Gastroesophageal sphincter (tissue), 4 donors: Measurements from ENCODE around the gene ASB15. TPM values are rescaled to one million over a fixed set of nuclear protein-coding genes. Genes with fewer than 3 reads are reported as not detected.

Source experiments
- ATAC-seq: fragments of 150-250 bp; one replicate; pipeline ENCODE4 v1.9.1; 2016; ENCODE audit warnings: mild to moderate bottlenecking, moderate library complexity
- H3K27ac ChIP-seq, 4 donors: fragments of 200-600 bp; sonication (generic) in 3 of 4; 1 replicate in 3 of 4; 2 replicates in 1 of 4; pipeline ENCODE4 v1.5.1; 2016 to 2019
- H3K27me3 ChIP-seq: fragments of 200-600 bp; sonication (generic); one replicate; pipeline ENCODE4 v1.5.1; 2019
- H3K36me3 ChIP-seq, 2 donors: fragments of 200-600 bp; sonication (generic); one replicate each; pipeline ENCODE4 v1.5.1; 2019; ENCODE audit warnings: control low read depth in 1 of 2
- H3K4me1 ChIP-seq, 3 donors: fragments of 200-600 bp; sonication (generic); 1 replicate in 2 of 3; 2 replicates in 1 of 3; pipeline ENCODE4 v1.5.1; 2016 to 2019; ENCODE audit warnings: control low read depth in 2 of 3
- H3K4me3 ChIP-seq, 2 donors: fragments of 200-600 bp; sonication (generic); one replicate each; pipeline ENCODE4 v1.5.1; 2019; ENCODE audit warnings: mild to moderate bottlenecking in 1 of 2, moderate library complexity in 1 of 2
- H3K9me3 ChIP-seq, 3 donors: fragments of 200-600 bp; sonication (generic); one replicate each; pipeline ENCODE4 v1.5.1; 2017 to 2019; ENCODE audit warnings: control low read depth in 2 of 3
- CTCF ChIP-seq, 4 experiments: fragments of 200-600 bp in 2 of 4; fragments of 450-650 bp in 2 of 4; sonication (generic) in 1 of 4; IDR thresholded peaks; one replicate each; pipeline ENCODE4 v1.5.1; 2017 to 2019; ENCODE audit warnings: antibody characterized with exemption in 4 of 4, mild to moderate bottlenecking in 2 of 4, moderate library complexity in 2 of 4
- EP300 ChIP-seq: sonication (generic); formaldehyde crosslinking; IDR thresholded peaks from one replicate; pipeline ENCODE4 v1.6.1; 2017; ENCODE audit warnings: antibody characterized with exemption, mild to moderate bottlenecking
- POLR2A ChIP-seq, 2 donors: fragments of 450-650 bp; IDR thresholded peaks; one replicate each; pipeline ENCODE4 v1.6.1; 2017; ENCODE audit warnings: antibody characterized with exemption in 2 of 2, mild to moderate bottlenecking in 2 of 2, moderate library complexity in 1 of 2
- POLR2AphosphoS5 ChIP-seq: sonication (generic); formaldehyde crosslinking; IDR thresholded peaks from one replicate; pipeline ENCODE4 v1.6.1; 2017; ENCODE audit warnings: antibody characterized with exemption
- WGBS, 2 donors: methylation state at CpG; one replicate each; pipeline ENCODE4 v1.1.5; 2018; ENCODE audit warnings: low coverage in 1 of 2; 5-methylcytosine and 5-hydroxymethylcytosine counted together
- total RNA-seq, 4 donors: library from RNA; depleted of rRNA; stranded (reverse); fragments of >200 nt; gene quantifications; one replicate each; pipeline ENCODE4 v1.1.0, GENCODE V29; 2016

Gene ASB15
- total RNA-seq, 4 donors from 2014 or later, result not detected

GRCh38 chr7:123612024-123612423 lies 10.4 kb downstream of the ASB15 start:
- Histone ChIP-seq H3K9me3 (no peaks in the 10 kb centered on the region), H3K4me3 (no peak overlapping the region), H3K4me1 (no peaks in the 10 kb centered on the region), H3K27me3 (no peaks in the 10 kb centered on the region), H3K27ac (no peak overlapping the region), H3K36me3 (no peaks in the 10 kb centered on the region)
- TF ChIP-seq POLR2AphosphoS5 (no peak), POLR2A (IDR thresholded peaks at IDR 0.05) (no peak), CTCF (IDR thresholded peaks at IDR 0.05) (no peak), EP300 (no peak)
- ATAC-seq, result no peak

- H3K4me1 ChIP-seq, result no peaks in the 10 kb centered on the region
- H3K36me3 ChIP-seq, result no peaks in the 10 kb centered on the region
- WGBS, 2 donors, result 34 to 43% methylated on average over 2 of the region's 2 CpGs
- ATAC-seq, result no peak
- H3K4me3 ChIP-seq, result no peak overlapping the region
- no peak overlapping the region for H3K27ac ChIP-seq
- TF ChIP-seq POLR2A (IDR thresholded peaks at IDR 0.05) (no peak), CTCF (IDR thresholded peaks at IDR 0.05) (no peak), POLR2AphosphoS5 (no peak), EP300 (no peak)
- no peaks in the 10 kb centered on the region for H3K27me3 ChIP-seq
- H3K9me3 ChIP-seq, result no peaks in the 10 kb centered on the region
Measured at GRCh38 chr7:123615344-123615743, 13.7 kb downstream of the ASB15 start.

- no peak for ATAC-seq
- Histone ChIP-seq H3K9me3 (no peaks in the 10 kb centered on the region), H3K27ac (no peak overlapping the region), H3K36me3 (no peaks in the 10 kb centered on the region), H3K4me1 (no peaks in the 10 kb centered on the region), H3K4me3 (no peak overlapping the region), H3K27me3 (no peaks in the 10 kb centered on the region)
- TF ChIP-seq CTCF (IDR thresholded peaks at IDR 0.05), result no peak
- TF ChIP-seq POLR2AphosphoS5, result no peak
- TF ChIP-seq POLR2A (IDR thresholded peaks at IDR 0.05), result no peak
- no peak for TF ChIP-seq EP300
Measured at GRCh38 chr7:123616223-123616622, 14.6 kb downstream of the ASB15 start.

GRCh38 chr7:123621707-123622106 lies 20.1 kb downstream of the ASB15 start:
- no peak overlapping the region for H3K4me3 ChIP-seq
- H3K36me3 ChIP-seq, result no peaks in the 10 kb centered on the region
- H3K9me3 ChIP-seq, result no peaks in the 10 kb centered on the region
- no peak overlapping the region for H3K27ac ChIP-seq
- 76 to 85% methylated on average over 4 of the region's 4 CpGs for WGBS, 2 donors
- TF ChIP-seq CTCF (IDR thresholded peaks at IDR 0.05), result no peak
- TF ChIP-seq POLR2AphosphoS5, result no peak
- no peak for TF ChIP-seq POLR2A (IDR thresholded peaks at IDR 0.05)
- no peak for TF ChIP-seq EP300
- no peak for ATAC-seq
- no peaks in the 10 kb centered on the region for H3K4me1 ChIP-seq
- no peaks in the 10 kb centered on the region for H3K27me3 ChIP-seq

- Histone ChIP-seq H3K4me1 (no peaks in the 10 kb centered on the region), H3K4me3 (no peak overlapping the region), H3K9me3 (no peaks in the 10 kb centered on the region), H3K36me3 (no peaks in the 10 kb centered on the region), H3K27ac (no peak overlapping the region), H3K27me3 (no peaks in the 10 kb centered on the region)
- TF ChIP-seq EP300 (no peak), CTCF (IDR thresholded peaks at IDR 0.05) (no peak), POLR2A (IDR thresholded peaks at IDR 0.05) (no peak), POLR2AphosphoS5 (no peak)
- WGBS, 2 donors, result 69 to 88% methylated on average over 3 to 4 of the region's 6 CpGs
- ATAC-seq, result no peak
Measured at GRCh38 chr7:123622660-123623386, 21.2 kb downstream of the ASB15 start.
